Measurements from ENCODE around the gene MERTK. TPM values are rescaled to one million over a fixed set of nuclear protein-coding genes. Genes with fewer than 3 reads are reported as not detected.

Gene MERTK
- 0.23 and 0.90 TPM in 2 replicates for total RNA-seq (ENCODE audit: low replicate concordance)

GRCh38 chr2:111897924-111898702 is at the start of gene MERTK:
TSS of gene MERTK (plus strand) at chr2:111898607. CDS start at chr2:111898736, 129 bp downstream.

GRCh38 chr2:111883661-111884591 is 14.5 kb upstream of the MERTK start, which contains the start of gene ANAPC1:
TSS of gene ANAPC1 (minus strand) at chr2:111884193. CDS start at chr2:111880825, 3,368 bp downstream.

GRCh38 chr2:112054847-112055729 is 156.7 kb downstream of the MERTK start, which contains the start of gene TMEM87B:
TSS of gene TMEM87B (plus strand) at chr2:112055269. CDS start at chr2:112055592, 323 bp downstream.

Other genes starting within 250 kb of the MERTK start
- gene ANAPC1, start 14.4 kb upstream of the MERTK start, total RNA-seq (ENCODE audit: low replicate concordance), result 40.7 and 50.5 TPM in 2 replicates
- gene TMEM87B, start 156.7 kb downstream of the MERTK start, total RNA-seq (ENCODE audit: low replicate concordance), result 16.5 and 30.8 TPM in 2 replicates
- 4.0 and 4.6 TPM in 2 replicates for gene FBLN7, start 239.8 kb downstream of the MERTK start, total RNA-seq (ENCODE audit: low replicate concordance)